Smooth muscle cell (in vitro differentiated cells): ENCODE measurements around the gene CAND2. TPM values are rescaled to one million over a fixed set of nuclear protein-coding genes. Genes with fewer than 3 reads are reported as not detected.

Source experiments
- DNase-seq: peaks from one replicate; lab custom pipeline; 2025; ENCODE audit not compliant: unreplicated experiment; lab: John Stamatoyannopoulos, UW
- H2AFZ ChIP-seq: fragments of 200-600 bp; sonication (generic); 2 replicates; pipeline ENCODE4 v1.6.0; 2016; ENCODE audit warnings: antibody characterized with exemption, low read depth, mild to moderate bottlenecking
- H3F3A ChIP-seq: fragments of 200-600 bp; sonication (generic); 2 replicates; pipeline ENCODE4 v1.6.0; 2017; ENCODE audit warnings: antibody characterized with exemption, low read depth
- H3K27ac ChIP-seq: fragments of 200-600 bp; sonication (generic); 2 replicates; pipeline ENCODE4 v1.5.1; 2016; ENCODE audit warnings: low read depth, mild to moderate bottlenecking
- H3K27me3 ChIP-seq: fragments of 200-600 bp; sonication (generic); 2 replicates; pipeline ENCODE4 v1.6.1; 2016; ENCODE audit warnings: low read depth, mild to moderate bottlenecking
- H3K36me3 ChIP-seq: fragments of 200-600 bp; sonication (generic); 2 replicates; pipeline ENCODE4 v1.5.1; 2016; ENCODE audit warnings: low read depth
- H3K4me1 ChIP-seq: fragments of 200-600 bp; sonication (generic); 2 replicates; pipeline ENCODE4 v1.5.1; 2016; ENCODE audit warnings: low read depth
- H3K4me2 ChIP-seq: fragments of 200-600 bp; sonication (generic); 2 replicates; pipeline ENCODE4 v1.6.0; 2016; ENCODE audit warnings: mild to moderate bottlenecking
- H3K4me3 ChIP-seq: fragments of 200-600 bp; sonication (generic); 2 replicates; pipeline ENCODE4 v1.5.1; 2016; ENCODE audit warnings: mild to moderate bottlenecking
- H3K79me2 ChIP-seq: fragments of 200-600 bp; sonication (generic); 2 replicates; pipeline ENCODE4 v1.6.0; 2016; ENCODE audit warnings: low read depth, mild to moderate bottlenecking
- H3K9ac ChIP-seq: fragments of 200-600 bp; sonication (generic); 2 replicates; pipeline ENCODE4 v1.6.0; 2016; ENCODE audit warnings: low read depth
- H3K9me3 ChIP-seq: fragments of 200-600 bp; sonication (generic); replicated peaks from 2 replicates; pipeline ENCODE4 v1.5.1; 2016; ENCODE audit warnings: low read depth
- H4K20me1 ChIP-seq: fragments of 200-600 bp; sonication (generic); 2 replicates; pipeline ENCODE4 v1.6.0; 2016; ENCODE audit warnings: low read depth
- WGBS: methylation state at CpG from one replicate; pipeline ENCODE4 v1.1.7; 2016; ENCODE audit warnings: low lambda C conversion rate; 5-methylcytosine and 5-hydroxymethylcytosine counted together
- polyA plus RNA-seq: library from polyadenylated mRNA; unstranded; fragments of >200 nt; fragmentation: Nextera tagmentation; extraction: Ambion mirVana; gene quantifications from 2 replicates; pipeline ENCODE4 v1.2.1, GENCODE V29; 2016
- total RNA-seq: library from RNA; depleted of rRNA; stranded (reverse); fragments of >200 nt; gene quantifications from 2 replicates; pipeline ENCODE4 v1.2.3, GENCODE V29; 2014
- TF ChIP-seq, protein P1 (sequence below): fragments of 200-600 bp; sonication (generic); IDR thresholded peaks from 2 replicates; pipeline ENCODE4 v1.5.1; 2017; ENCODE audit warnings: borderline replicate concordance, mild to moderate bottlenecking, antibody characterized with exemption; ENCODE audit not compliant: insufficient read depth, poor library complexity, severe bottlenecking

Gene CAND2
- total and polyA plus RNA-seq, 2 experiments from 2014 or later: 2.1 to 2.7 TPM

DNA sequence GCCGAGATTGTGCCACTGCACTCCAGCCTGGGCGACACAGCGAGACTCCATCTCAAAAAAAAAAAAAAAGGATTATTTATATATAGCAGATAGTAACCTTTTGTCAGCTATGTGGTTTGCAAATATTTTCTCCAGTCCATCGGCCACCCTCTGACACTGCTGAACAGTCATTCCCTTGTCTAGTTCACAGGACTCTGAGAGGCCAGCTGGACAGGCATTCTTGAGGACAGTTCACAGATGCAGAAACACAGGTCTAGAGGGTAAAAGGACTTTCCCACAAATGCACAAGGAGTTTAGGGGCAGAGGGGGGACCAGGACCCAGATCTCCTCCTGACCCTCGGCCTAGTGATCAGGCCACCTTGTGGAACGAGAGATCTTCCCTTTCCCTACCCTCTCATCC lies 29.9 kb upstream of the CAND2 start:
- no peak overlapping the region for H2AFZ ChIP-seq
- no peak for DNase-seq
- no peaks in the 10 kb centered on the region for H3K9me3 ChIP-seq
- no peak overlapping the region for H3K4me2 ChIP-seq
- no peak overlapping the region for H3K9ac ChIP-seq
- H3K36me3 ChIP-seq: no peaks in the 10 kb centered on the region
- no peaks in the 10 kb centered on the region for H3K4me1 ChIP-seq
- WGBS: 77% methylated on average over 6 of the region's 6 CpGs
- no peaks in the 10 kb centered on the region for H4K20me1 ChIP-seq
- no peaks in the 10 kb centered on the region for H3K79me2 ChIP-seq
- H3K27me3 ChIP-seq: no peaks in the 10 kb centered on the region
- no peaks in the 10 kb centered on the region for H3F3A ChIP-seq
- H3K27ac ChIP-seq: no peak overlapping the region
- TF ChIP-seq, protein P1, sequence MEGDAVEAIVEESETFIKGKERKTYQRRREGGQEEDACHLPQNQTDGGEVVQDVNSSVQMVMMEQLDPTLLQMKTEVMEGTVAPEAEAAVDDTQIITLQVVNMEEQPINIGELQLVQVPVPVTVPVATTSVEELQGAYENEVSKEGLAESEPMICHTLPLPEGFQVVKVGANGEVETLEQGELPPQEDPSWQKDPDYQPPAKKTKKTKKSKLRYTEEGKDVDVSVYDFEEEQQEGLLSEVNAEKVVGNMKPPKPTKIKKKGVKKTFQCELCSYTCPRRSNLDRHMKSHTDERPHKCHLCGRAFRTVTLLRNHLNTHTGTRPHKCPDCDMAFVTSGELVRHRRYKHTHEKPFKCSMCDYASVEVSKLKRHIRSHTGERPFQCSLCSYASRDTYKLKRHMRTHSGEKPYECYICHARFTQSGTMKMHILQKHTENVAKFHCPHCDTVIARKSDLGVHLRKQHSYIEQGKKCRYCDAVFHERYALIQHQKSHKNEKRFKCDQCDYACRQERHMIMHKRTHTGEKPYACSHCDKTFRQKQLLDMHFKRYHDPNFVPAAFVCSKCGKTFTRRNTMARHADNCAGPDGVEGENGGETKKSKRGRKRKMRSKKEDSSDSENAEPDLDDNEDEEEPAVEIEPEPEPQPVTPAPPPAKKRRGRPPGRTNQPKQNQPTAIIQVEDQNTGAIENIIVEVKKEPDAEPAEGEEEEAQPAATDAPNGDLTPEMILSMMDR: no peak
- H3K4me3 ChIP-seq: no peak overlapping the region

DNA sequence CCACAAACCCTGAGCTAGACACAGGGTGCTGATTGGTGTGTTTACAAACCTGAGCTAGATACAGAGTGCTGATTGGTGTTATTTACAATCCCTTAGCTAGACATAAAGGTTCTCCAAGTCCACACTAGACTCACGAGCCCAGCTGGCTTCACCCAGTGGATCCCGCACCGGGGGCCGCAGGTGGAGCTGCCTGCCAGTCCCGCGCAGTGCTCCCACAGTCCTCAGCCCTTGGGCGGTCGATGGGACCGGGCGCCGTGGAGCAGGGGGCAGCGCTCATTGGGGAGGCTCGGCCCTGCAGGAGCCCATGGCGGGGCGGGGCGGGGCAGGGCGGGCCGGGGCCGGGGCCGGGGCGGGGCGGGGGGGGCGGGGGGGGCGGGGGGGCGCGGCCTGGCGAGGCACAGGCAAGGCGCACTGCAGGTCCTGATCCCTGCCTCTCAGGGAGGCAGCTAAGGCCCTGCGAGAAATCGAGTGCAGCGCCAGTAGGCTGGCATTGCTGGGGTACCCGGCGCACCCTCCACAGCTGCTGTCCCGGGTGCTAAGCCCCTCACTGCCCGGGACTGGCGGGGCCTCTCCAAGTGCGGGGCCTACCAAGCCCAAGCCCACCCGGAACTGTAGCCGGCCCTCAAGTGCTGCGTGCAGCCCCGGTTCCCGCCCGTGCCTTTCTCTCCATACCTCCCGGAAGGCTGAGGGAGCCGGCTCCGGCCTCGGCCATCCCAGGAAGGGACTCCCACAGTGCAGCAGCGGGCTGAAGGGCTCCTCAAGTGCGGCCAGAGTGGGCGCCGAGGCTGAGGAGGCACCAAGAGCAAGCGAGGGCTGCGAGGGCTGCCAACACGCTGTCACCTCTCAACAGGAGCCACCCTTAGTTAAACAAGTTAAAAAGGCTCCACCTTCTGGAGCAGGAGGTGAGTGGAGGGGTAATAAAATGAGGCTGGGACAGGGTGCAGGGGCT lies 27.6 kb upstream of the CAND2 start:
- H3K36me3 ChIP-seq: no peaks in the 10 kb centered on the region
- H3K4me3 ChIP-seq: no peak overlapping the region
- H3K9me3 ChIP-seq: no peaks in the 10 kb centered on the region
- H3K4me2 ChIP-seq: no peak overlapping the region
- H3F3A ChIP-seq: no peaks in the 10 kb centered on the region
- TF ChIP-seq, protein P1: no peak
- no peaks in the 10 kb centered on the region for H3K4me1 ChIP-seq
- no peaks in the 10 kb centered on the region for H4K20me1 ChIP-seq
- no peak overlapping the region for H2AFZ ChIP-seq
- H3K9ac ChIP-seq: no peak overlapping the region
- no peak for DNase-seq
- H3K27me3 ChIP-seq: no peaks in the 10 kb centered on the region
- no peaks in the 10 kb centered on the region for H3K79me2 ChIP-seq
- no peak overlapping the region for H3K27ac ChIP-seq
- WGBS: 52% methylated on average over 27 of the region's 54 CpGs

DNA sequence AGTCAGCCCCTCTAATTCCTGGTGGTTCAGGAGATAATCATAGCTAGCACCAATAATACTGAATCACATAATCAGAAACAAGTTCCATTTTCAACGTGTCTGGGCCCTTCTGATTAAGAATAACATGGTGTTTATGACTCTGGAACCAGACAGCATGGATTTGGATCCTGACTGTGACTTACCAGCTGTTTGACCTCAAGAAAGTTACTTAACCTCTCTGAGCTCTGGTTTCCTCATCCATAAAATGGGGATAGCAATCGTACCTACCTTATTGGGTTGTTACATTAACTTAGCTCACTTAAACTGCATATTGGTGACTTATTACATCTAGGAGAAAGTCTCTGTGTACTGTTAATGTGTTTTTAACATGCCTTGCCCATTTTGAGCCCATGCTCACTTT lies 26.7 kb upstream of the CAND2 start:
- no peaks in the 10 kb centered on the region for H3F3A ChIP-seq
- H3K9ac ChIP-seq: no peak overlapping the region
- H3K4me2 ChIP-seq: no peak overlapping the region
- H3K9me3 ChIP-seq: no peaks in the 10 kb centered on the region
- H3K36me3 ChIP-seq: no peaks in the 10 kb centered on the region
- TF ChIP-seq, protein P1: no peak
- no peak overlapping the region for H2AFZ ChIP-seq
- no peak overlapping the region for H3K27ac ChIP-seq
- WGBS: 92% methylated on average over 2 of the region's 2 CpGs
- no peaks in the 10 kb centered on the region for H3K79me2 ChIP-seq
- H4K20me1 ChIP-seq: no peaks in the 10 kb centered on the region
- no peak for DNase-seq
- H3K4me1 ChIP-seq: no peaks in the 10 kb centered on the region
- H3K27me3 ChIP-seq: no peaks in the 10 kb centered on the region
- no peak overlapping the region for H3K4me3 ChIP-seq
